GM12873 (cell line): ENCODE measurements around the gene MKRN2.

Experiments
- CTCF ChIP-seq: IDR thresholded peaks from 2 replicates; pipeline ENCODE4 v1.5.1; 2012; ENCODE audit warnings: low read depth, mild to moderate bottlenecking, moderate library complexity, low read length, control low read depth; ENCODE audit not compliant: insufficient read depth; ENCODE audit errors: missing control alignments

Gene MKRN2

GRCh38 chr3:12630292-12630691 is 73.4 kb downstream of the MKRN2 start:
- TF ChIP-seq CTCF = no peak

- no peak for TF ChIP-seq CTCF
Observed at GRCh38 chr3:12632523-12632922, 75.6 kb downstream of the MKRN2 start.

- no peak for TF ChIP-seq CTCF
Observed at GRCh38 chr3:12633108-12633507, 76.2 kb downstream of the MKRN2 start.
